Esophagus squamous epithelium (tissue), 4 donors: ENCODE results near the gene SEC22C.

Source experiments
- CTCF ChIP-seq, 6 experiments: fragments of 450-650 bp in 4 of 6; fragments of 200-600 bp in 2 of 6; sonication (generic) in 2 of 6; IDR thresholded peaks; one replicate each; pipeline ENCODE4 v1.5.1; 2016 to 2019; ENCODE audit warnings: antibody characterized with exemption in 6 of 6, mild to moderate bottlenecking in 4 of 6, moderate library complexity in 4 of 6
- POLR2A ChIP-seq, 4 donors: fragments of 450-650 bp; IDR thresholded peaks; one replicate each; pipeline ENCODE4 v1.6.1; 2017; ENCODE audit warnings: antibody characterized with exemption in 4 of 4, mild to moderate bottlenecking in 4 of 4, moderate library complexity in 3 of 4

GRCh38 chr3:42612928-42613327, 31.2 kb upstream of the SEC22C start:
- TF ChIP-seq CTCF (IDR thresholded peaks at IDR 0.05) (no peak), POLR2A (IDR thresholded peaks at IDR 0.05) (no peak)
